ENCODE results near the gene ADTRP.

- TF ChIP-seq POLR2A (IDR thresholded peaks at IDR 0.05) (no peak), POLR2AphosphoS5 (IDR thresholded peaks at IDR 0.05) (no peak), CTCF (IDR thresholded peaks at IDR 0.05 in 8 of 11, conservative IDR thresholded peaks at IDR 0.05 in 3 of 11) (no peak)
These were observed 35.5 kb upstream of the ADTRP start for GRCh38 chr6:11814106-11814505.
